Adrenal gland (tissue), 12 donors: Measurements from ENCODE around the gene TECPR1. TPM values are rescaled to one million over a fixed set of nuclear protein-coding genes. Genes with fewer than 3 reads are reported as not detected.

ENCODE experiments used
- DNase-seq, 7 donors: peaks; one replicate each; pipeline ENCODE4 v3.0.0-alpha.2; 2019 to 2020
- H3K27ac ChIP-seq, 5 donors: fragments of 200-600 bp; sonication (generic) in 4 of 5; 1 replicate in 3 of 5; 2 replicates in 2 of 5; pipeline versions ENCODE4 v1.5.1 to v1.8.0; 2016 to 2020; ENCODE audit warnings: mild to moderate bottlenecking in 1 of 5
- H3K27me3 ChIP-seq: fragments of 200-600 bp; 2 replicates; pipeline ENCODE4 v1.8.0; 2021
- H3K36me3 ChIP-seq, 2 donors: fragments of 200-600 bp; replicated peaks in 1 of 2; 1 replicate in 1 of 2; 2 replicates in 1 of 2; pipeline versions ENCODE4 v1.5.1 to v1.8.0; 2018 to 2022
- H3K4me1 ChIP-seq, 2 donors: fragments of 200-600 bp; replicated peaks in 1 of 2; 1 replicate in 1 of 2; 2 replicates in 1 of 2; pipeline versions ENCODE4 v1.5.1 to v1.8.0; 2018 to 2021
- H3K4me3 ChIP-seq, 4 donors: fragments of 200-600 bp; sonication (generic) in 3 of 4; one replicate each; pipeline ENCODE4 v1.5.1; 2016 to 2018
- H3K9me3 ChIP-seq, 3 donors: fragments of 200-600 bp; sonication (generic) in 1 of 3; replicated peaks in 1 of 3; 1 replicate in 2 of 3; 2 replicates in 1 of 3; pipeline versions ENCODE4 v1.5.1 to v1.8.0; 2016 to 2021
- POLR2A ChIP-seq, 2 donors: fragments of 450-650 bp; IDR thresholded peaks; one replicate each; pipeline ENCODE4 v1.6.1; 2017; ENCODE audit warnings: antibody characterized with exemption in 2 of 2, mild to moderate bottlenecking in 2 of 2, moderate library complexity in 1 of 2
- WGBS, 4 donors: extraction: QIAGEN DNeasy Blood & Tissue Kit in 2 of 4; methylation state at CpG; one replicate each; pipeline versions ENCODE4 v1.1.5 to v1.1.7; 2013 to 2017; 5-methylcytosine and 5-hydroxymethylcytosine counted together
- intact Hi-C, 2 donors: fragments of 100-400 bp; cut with DNase I; formaldehyde crosslinking; loops; one replicate each; pipeline versions ENCODE4 v1.14.1 to v1.15.0; 2022 to 2023
- polyA plus RNA-seq, 3 donors: library from polyadenylated mRNA; stranded (reverse); fragments of 200-250 nt in 2 of 3; fragments of 350-450 nt in 1 of 3; fragmentation: Illumina TruSeq in 1 of 3; extraction: RNeasy Lipid Tissue Mini Kit (QIAGEN cat#74804) in 1 of 3; gene quantifications; one replicate each; pipeline ENCODE4 v1.2.3, GENCODE V29; 2013 to 2014
- total RNA-seq, 9 donors: library from RNA; depleted of rRNA in 4 of 9; stranded (reverse); fragments of >200 nt in 4 of 9; fragments of 120-200 nt in 1 of 9; fragmentation: NEBNext Ultra II Directional in 1 of 9; extraction: Animal tissue kit (Norgen Biotek cat#: 25700) in 1 of 9; gene quantifications; one replicate each; pipeline versions ENCODE4 v1.1.0 to v1.2.4, GENCODE V29; 2013 to 2023
- TF ChIP-seq, protein P1 (sequence below), 6 experiments: fragments of 450-650 bp in 4 of 6; fragments of 200-600 bp in 2 of 6; sonication (generic) in 1 of 6; IDR thresholded peaks; 1 replicate in 5 of 6; 2 replicates in 1 of 6; pipeline versions ENCODE4 v1.5.1 to v1.8.0; 2016 to 2021; ENCODE audit warnings: antibody characterized with exemption in 6 of 6, mild to moderate bottlenecking in 2 of 6, moderate library complexity in 1 of 6
- donor health status: healthy with polysubstance abuse.
- donor health status: Bipolar disorder and iron deficiency.
- donor health status: DM: yes; HTN: yes; CAD: no.
- donor health status: DM: no; HTN: no; CAD: no.
- donor health status: DM: no; HTN: no; CAD: no.
- donor health status: DM: yes; HTN: yes; CAD: no.

TECPR1 gene
- total and polyA plus RNA-seq, 12 donors: 6.2 to 36.4 (median 16.9) TPM

GRCh38 chr7:98224701-98225181, 27.3 kb downstream of the TECPR1 start:
- no peaks in the 10 kb centered on the region for H3K9me3 ChIP-seq
- H3K36me3 ChIP-seq: peaks cover 0 to 10% of the 10 kb centered on the region in 2 donors
- H3K27me3 ChIP-seq: no peaks in the 10 kb centered on the region
- H3K4me3 ChIP-seq: no peak overlapping the region
- no peak for DNase-seq
- TF ChIP-seq, protein P1, sequence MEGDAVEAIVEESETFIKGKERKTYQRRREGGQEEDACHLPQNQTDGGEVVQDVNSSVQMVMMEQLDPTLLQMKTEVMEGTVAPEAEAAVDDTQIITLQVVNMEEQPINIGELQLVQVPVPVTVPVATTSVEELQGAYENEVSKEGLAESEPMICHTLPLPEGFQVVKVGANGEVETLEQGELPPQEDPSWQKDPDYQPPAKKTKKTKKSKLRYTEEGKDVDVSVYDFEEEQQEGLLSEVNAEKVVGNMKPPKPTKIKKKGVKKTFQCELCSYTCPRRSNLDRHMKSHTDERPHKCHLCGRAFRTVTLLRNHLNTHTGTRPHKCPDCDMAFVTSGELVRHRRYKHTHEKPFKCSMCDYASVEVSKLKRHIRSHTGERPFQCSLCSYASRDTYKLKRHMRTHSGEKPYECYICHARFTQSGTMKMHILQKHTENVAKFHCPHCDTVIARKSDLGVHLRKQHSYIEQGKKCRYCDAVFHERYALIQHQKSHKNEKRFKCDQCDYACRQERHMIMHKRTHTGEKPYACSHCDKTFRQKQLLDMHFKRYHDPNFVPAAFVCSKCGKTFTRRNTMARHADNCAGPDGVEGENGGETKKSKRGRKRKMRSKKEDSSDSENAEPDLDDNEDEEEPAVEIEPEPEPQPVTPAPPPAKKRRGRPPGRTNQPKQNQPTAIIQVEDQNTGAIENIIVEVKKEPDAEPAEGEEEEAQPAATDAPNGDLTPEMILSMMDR (IDR thresholded peaks at IDR 0.05): no peak
- TF ChIP-seq POLR2A (IDR thresholded peaks at IDR 0.05): no peak
- peaks cover 0 to 3% of the 10 kb centered on the region in 2 donors for H3K4me1 ChIP-seq
- no peak overlapping the region for H3K27ac ChIP-seq
- intact Hi-C loops: no loop called here
- 93 to 96% (median 95%) methylated on average over 9 to 21 of the region's 21 CpGs for WGBS, 4 donors

- H3K36me3 ChIP-seq: peaks cover 0 to 10% of the 10 kb centered on the region in 2 donors
- H3K9me3 ChIP-seq: no peaks in the 10 kb centered on the region
- TF ChIP-seq, protein P1 (IDR thresholded peaks at IDR 0.05): no peak
- no peak for TF ChIP-seq POLR2A (IDR thresholded peaks at IDR 0.05)
- peaks cover 0 to 3% of the 10 kb centered on the region in 2 donors for H3K4me1 ChIP-seq
- H3K27me3 ChIP-seq: no peaks in the 10 kb centered on the region
- DNase-seq: peak in 1 of 7 donors; percentile 5
- H3K27ac ChIP-seq: no peak overlapping the region
- no peak overlapping the region for H3K4me3 ChIP-seq
- intact Hi-C loops: no loop called here
- 73 to 100% (median 93%) methylated on average over 1 to 21 of the region's 21 CpGs for WGBS, 4 donors
Measured at GRCh38 chr7:98223898-98224700, 27.9 kb downstream of the TECPR1 start.

GRCh38 chr7:98223351-98223897, 28.6 kb downstream of the TECPR1 start:
- no peaks in the 10 kb centered on the region for H3K27me3 ChIP-seq
- H3K27ac ChIP-seq: no peak overlapping the region
- DNase-seq: no peak
- intact Hi-C loops: no loop called here
- no peaks in the 10 kb centered on the region for H3K4me1 ChIP-seq
- no peak for TF ChIP-seq POLR2A (IDR thresholded peaks at IDR 0.05)
- TF ChIP-seq, protein P1 (IDR thresholded peaks at IDR 0.05): no peak
- H3K4me3 ChIP-seq: no peak overlapping the region
- 85 to 92% (median 89%) methylated on average over 11 to 15 of the region's 15 CpGs for WGBS, 4 donors
- H3K9me3 ChIP-seq: no peaks in the 10 kb centered on the region
- peaks cover 0 to 10% of the 10 kb centered on the region in 2 donors for H3K36me3 ChIP-seq

DNA sequence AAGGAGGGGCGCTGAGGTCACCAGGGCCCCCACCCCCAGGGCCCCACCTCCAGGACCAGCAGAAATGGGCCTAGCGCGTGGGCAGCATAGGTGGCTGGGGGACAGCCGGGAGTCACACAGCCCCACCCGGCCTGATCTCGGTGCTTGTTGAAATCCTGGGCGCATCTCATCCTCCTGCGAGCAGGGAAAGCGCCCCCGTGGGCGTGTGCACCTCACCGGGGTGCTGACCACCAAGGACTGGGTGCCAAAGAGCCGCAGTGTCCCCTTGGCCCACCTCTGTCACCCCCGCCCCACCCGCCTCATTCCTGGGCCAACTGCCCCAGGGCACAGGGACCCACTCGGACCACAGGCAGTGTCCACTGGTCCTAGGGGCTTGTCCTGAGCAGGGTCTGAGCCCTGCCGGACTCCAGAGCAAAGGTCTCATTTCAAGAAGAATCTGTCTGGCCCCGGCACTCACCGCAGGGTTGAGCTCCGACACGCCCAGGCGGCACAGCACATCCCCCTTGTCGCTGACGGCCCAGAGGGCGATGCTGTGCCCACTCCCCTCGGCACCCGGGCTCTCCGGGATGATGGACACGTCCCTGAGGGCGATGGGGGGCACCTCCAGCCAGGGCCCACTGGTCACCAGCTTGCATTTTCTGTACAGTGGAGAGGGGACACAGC, 29.4 kb downstream of the TECPR1 start:
- H3K27ac ChIP-seq: no peak overlapping the region
- H3K36me3 ChIP-seq: peaks cover 0 to 10% of the 10 kb centered on the region in 2 donors
- intact Hi-C loops: no loop called here
- TF ChIP-seq POLR2A (IDR thresholded peaks at IDR 0.05): no peak
- TF ChIP-seq, protein P1 (IDR thresholded peaks at IDR 0.05): no peak
- DNase-seq: peak in 1 of 7 donors; percentile 3
- H3K9me3 ChIP-seq: no peaks in the 10 kb centered on the region
- H3K4me1 ChIP-seq: no peaks in the 10 kb centered on the region
- H3K27me3 ChIP-seq: no peaks in the 10 kb centered on the region
- 93 to 98% (median 95%) methylated on average over 3 to 30 of the region's 30 CpGs; no CpG with 5 or more reads in 1 of the 4 donors for WGBS, 4 donors
- H3K4me3 ChIP-seq: no peak overlapping the region
